GM03348 (cell line): Measurements from ENCODE around the gene BRSK2.
"Not testable (repeated sequence)": the region's sequence is repeated elsewhere in the genome, so short reads cannot be mapped to it uniquely, and the experiment has no call there.

Experiments used
- DNase-seq: peaks from one replicate; pipeline ENCODE4 v3.0.0; 2012; ENCODE audit warnings: low spot score

The BRSK2 gene

GRCh38 chr11:1354125-1354938 is 35.4 kb upstream of the BRSK2 start:
- DNase-seq: no peak

- DNase-seq: peak; percentile 4
Observed at GRCh38 chr11:1356007-1356435, 33.7 kb upstream of the BRSK2 start.

- no peak for DNase-seq
Observed at GRCh38 chr11:1356478-1356960, 33.2 kb upstream of the BRSK2 start.

- no peak for DNase-seq
Observed at GRCh38 chr11:1358286-1358685, 31.4 kb upstream of the BRSK2 start.

- DNase-seq: not testable (repeated sequence)
Observed at GRCh38 chr11:1358931-1359330, 30.8 kb upstream of the BRSK2 start.

GRCh38 chr11:1359556-1359955 is 30.2 kb upstream of the BRSK2 start:
- DNase-seq: no peak

GRCh38 chr11:1360181-1360834 is 29.4 kb upstream of the BRSK2 start:
- DNase-seq: no peak

- no peak for DNase-seq
Observed at GRCh38 chr11:1360835-1361357, 28.8 kb upstream of the BRSK2 start.

GRCh38 chr11:1361882-1362281 is 27.9 kb upstream of the BRSK2 start:
- no peak for DNase-seq

GRCh38 chr11:1367721-1368120 is 22.0 kb upstream of the BRSK2 start:
- DNase-seq: no peak

GRCh38 chr11:1368216-1368615 is 21.5 kb upstream of the BRSK2 start:
- no peak for DNase-seq

GRCh38 chr11:1368966-1369365 is 20.8 kb upstream of the BRSK2 start:
- no peak for DNase-seq

- DNase-seq: no peak
Observed at GRCh38 chr11:1369371-1370005, 20.2 kb upstream of the BRSK2 start.

- no peak for DNase-seq
Observed at GRCh38 chr11:1370186-1371025, 19.3 kb upstream of the BRSK2 start.

- DNase-seq: no peak
Observed at GRCh38 chr11:1371026-1371325, 18.8 kb upstream of the BRSK2 start.

GRCh38 chr11:1371377-1371776 is 18.4 kb upstream of the BRSK2 start:
- no peak for DNase-seq

- no peak for DNase-seq
Observed at GRCh38 chr11:1371836-1372465, 17.8 kb upstream of the BRSK2 start.

GRCh38 chr11:1372660-1373059 is 17.1 kb upstream of the BRSK2 start:
- DNase-seq: no peak

- DNase-seq: no peak
Observed at GRCh38 chr11:1373536-1374214, 16.1 kb upstream of the BRSK2 start.

- DNase-seq: no peak
Observed at GRCh38 chr11:1375161-1375954, 14.4 kb upstream of the BRSK2 start.
